Measurements from ENCODE around the gene ANAPC5.
"Not testable (repeated sequence)": the region's sequence is repeated elsewhere in the genome, so short reads cannot be mapped to it uniquely, and the experiment has no call there.

DNA sequence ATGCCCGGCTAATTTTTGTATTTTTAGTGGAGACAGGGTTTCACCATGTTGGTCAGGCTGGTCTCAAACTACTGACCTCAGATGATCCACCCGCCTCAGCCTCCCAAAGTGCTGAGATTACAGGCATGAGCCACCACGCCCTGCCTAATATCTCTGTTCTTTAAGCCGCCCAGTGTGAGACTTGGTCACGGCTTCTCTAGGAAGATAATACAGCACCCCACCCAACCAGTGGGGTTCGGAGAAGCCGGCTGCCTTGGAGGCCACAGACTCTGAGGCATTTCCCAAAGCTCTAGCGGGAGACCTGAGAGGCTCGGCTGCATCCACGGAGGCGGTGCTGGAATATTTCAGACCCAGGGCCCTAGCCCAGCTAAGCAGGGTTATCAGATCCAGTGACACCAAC lies 69.3 kb downstream of the ANAPC5 start:
- TF ChIP-seq, protein P1, sequence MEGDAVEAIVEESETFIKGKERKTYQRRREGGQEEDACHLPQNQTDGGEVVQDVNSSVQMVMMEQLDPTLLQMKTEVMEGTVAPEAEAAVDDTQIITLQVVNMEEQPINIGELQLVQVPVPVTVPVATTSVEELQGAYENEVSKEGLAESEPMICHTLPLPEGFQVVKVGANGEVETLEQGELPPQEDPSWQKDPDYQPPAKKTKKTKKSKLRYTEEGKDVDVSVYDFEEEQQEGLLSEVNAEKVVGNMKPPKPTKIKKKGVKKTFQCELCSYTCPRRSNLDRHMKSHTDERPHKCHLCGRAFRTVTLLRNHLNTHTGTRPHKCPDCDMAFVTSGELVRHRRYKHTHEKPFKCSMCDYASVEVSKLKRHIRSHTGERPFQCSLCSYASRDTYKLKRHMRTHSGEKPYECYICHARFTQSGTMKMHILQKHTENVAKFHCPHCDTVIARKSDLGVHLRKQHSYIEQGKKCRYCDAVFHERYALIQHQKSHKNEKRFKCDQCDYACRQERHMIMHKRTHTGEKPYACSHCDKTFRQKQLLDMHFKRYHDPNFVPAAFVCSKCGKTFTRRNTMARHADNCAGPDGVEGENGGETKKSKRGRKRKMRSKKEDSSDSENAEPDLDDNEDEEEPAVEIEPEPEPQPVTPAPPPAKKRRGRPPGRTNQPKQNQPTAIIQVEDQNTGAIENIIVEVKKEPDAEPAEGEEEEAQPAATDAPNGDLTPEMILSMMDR (IDR thresholded peaks at IDR 0.05), result not testable (repeated sequence)
- not testable (repeated sequence) for TF ChIP-seq POLR2A (IDR thresholded peaks at IDR 0.05)

All from uterus (tissue), 2 donors.